Measurements from ENCODE around the gene TRAF3.
"Not testable (repeated sequence)": the region's sequence is repeated elsewhere in the genome, so short reads cannot be mapped to it uniquely, and the experiment has no call there.

TRAF3 gene

DNA sequence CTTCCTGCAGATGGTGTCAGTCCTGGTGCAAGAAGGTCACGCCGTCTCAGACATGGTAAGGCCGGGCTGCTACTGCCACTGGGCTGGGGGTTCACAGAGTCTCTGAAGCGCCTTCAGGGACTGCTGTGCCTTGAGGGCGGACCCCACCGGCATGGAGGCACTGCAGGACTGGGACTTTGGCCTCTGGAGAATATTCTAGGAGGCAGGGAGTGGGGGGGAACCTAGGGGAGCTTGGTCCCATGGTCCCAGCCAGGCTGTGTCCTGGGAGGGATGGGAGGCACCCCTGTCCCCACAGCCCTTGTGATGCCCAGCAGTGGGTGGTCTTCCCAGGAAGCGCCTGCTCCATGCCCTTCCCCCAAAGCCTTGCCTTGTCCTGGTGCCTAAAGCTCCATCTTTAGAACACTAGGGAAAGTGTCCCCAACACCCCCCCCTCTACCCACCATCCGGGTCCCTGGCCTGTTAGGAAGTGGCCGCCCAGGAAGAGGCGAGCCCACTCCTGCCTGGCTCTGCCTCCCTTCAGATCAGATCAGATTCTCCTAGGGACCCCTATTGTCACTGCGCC is 146.8 kb downstream of the TRAF3 start:
- no peak for DNase-seq (ENCODE audit: low spot score)

DNA sequence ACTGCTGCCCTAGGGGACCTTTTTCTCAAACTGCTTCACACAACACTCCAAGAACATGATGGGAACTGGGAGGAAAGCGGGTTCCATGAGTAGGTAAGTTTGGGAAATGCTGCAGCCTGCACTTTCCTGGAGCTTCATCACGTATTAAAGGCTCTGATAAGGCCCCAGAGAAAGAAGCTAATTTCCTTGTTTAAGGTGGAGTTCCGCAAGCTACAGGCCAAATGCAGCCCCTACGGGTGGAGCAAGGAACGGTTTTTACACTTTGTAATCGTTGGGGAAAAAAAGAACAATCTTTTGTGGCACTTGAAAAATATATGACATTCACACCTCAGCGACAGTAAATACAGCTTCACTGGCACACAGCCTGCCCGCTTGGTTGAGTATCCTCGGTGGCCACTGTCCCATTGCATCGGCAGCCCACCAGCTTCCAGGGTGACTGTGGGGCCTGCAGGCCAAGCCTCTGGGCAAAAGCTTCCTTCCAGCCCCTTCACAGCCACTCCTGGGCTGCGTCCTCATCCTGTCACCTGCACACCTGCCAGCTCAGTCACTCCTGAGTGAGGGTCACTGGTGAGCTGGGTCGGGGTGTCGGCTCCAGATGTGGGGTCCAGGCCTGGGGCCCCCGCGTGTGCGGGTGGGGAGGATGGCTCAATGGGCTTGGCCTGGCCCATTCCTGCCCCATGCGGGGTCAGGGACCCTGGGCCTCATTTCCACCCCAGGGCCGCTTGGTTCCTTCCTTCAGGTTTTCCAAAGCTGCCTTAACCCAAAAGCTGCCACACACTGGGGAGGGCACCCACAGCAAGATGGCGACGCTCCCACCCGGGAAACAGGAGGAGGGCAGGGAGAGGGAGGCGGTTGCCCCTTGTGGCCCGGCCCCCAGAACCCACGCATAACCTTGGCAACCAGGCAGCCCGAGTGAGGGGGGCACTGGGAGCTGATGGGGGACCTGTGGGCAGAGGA is 147.7 kb downstream of the TRAF3 start:
- DNase-seq (ENCODE audit: low spot score): no peak

DNA sequence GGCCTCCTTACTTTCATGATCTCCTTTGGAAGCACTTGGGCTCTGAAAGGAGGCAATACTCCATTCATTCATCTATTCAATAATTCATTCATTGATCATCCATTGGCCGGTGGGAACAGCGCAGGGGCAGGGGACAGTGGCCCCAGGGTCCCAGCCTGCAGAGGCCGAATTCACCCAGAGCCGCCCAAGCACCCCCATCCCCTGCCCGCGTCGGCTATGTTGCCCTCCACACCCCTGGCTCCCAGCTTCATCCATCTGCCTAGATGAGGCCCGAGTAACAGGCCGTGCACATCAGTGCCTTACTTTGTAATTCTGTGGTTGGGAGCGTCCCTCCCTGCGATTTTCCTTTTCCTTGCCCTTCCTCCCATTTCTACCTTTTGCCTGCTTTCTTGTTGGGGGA is 148.4 kb downstream of the TRAF3 start:
- DNase-seq (ENCODE audit: low spot score): no peak

DNA sequence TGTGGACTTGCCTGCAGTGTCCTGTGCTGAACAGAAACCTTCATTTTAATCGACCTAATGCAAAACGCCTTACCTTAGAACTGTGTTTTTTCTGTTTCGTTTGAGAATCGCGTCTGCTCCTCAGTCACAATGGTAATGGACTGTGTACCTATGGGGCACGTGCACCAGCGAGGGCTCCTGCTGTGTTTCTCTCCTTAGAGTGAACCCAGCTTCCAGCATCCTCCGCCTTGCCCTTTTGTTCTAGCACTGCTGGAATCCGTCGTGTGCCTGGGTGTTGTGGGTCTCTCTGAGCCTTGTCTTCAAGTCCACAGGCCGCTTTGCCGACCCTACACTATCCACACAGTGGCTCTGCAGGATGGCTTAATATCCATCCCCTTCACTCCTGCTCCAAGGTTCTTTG is 148.9 kb downstream of the TRAF3 start:
- DNase-seq (ENCODE audit: low spot score): no peak

DNA sequence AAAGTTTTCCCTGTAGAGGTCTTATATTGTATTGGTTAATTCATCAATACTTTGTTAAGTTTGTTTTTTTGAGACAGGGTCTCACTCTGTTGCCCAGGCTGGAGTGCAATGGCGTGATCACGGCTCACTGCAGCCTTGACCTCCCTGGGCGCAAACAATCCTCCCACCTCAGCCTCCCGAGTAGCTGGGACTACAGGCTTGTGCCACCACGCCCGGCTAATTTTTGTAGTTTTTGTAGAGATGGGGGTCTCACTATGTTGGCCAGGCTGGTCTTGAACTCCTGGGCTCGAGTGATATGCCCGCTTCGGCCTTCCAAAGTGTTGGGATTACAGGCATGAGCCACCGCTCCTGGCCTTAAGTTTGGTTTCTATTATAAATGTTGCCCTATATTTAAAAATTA is 149.6 kb downstream of the TRAF3 start:
- not testable (repeated sequence) for DNase-seq (ENCODE audit: low spot score)

DNA sequence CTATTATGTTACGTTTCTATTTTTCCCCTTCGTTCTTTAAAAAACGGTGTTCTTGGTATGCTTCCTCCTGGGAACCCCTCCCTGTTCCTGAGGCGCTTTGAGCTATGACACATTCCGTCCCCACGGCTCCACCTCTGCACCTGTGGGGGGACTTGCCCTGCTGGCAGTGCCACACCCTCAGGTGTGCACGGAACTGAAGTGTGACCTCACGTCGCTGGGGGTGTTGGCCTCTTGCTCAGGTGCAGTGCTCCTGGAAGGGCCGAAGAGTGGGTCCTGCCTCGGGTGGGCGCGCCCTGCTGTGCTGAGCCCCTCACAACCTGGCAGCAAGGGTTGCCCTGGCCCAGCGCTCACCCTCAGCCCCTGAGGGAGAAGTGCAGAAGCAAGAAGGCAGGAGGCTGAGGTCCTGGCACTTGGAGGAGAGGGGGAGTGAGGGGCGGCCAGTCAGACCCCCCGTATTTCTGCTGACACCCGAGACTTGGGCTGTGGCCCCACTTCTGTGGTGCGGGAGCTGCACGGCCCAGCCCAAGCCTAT is 150.2 kb downstream of the TRAF3 start:
- DNase-seq (ENCODE audit: low spot score): no peak

DNA sequence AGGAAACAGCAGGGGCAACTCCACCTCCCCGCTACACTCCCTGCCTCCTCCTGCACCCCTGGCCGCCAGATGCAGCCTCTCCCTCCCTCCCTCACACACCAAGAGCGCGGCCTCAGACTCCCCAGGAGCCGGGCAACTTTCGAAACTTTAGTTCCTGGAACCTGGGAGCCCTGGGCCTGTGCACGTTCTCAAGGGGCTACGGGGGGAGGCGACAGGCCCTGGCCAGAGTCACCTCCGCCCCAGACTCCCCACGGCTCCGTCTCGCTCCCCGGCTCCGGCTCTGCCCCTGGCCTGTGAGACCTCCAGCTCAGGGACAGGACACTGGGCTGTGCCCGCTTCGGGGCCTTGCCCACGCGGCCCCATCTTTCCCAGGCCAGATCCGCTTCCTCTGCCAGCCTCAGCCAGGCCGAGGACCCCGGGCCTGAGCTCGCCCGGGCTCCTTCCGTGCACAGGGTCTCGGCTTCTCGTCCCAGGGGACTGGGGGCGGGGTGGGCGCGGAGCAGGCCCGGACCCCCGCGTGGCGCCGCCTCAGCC is 150.7 kb downstream of the TRAF3 start:
- no peak for DNase-seq (ENCODE audit: low spot score)

DNA sequence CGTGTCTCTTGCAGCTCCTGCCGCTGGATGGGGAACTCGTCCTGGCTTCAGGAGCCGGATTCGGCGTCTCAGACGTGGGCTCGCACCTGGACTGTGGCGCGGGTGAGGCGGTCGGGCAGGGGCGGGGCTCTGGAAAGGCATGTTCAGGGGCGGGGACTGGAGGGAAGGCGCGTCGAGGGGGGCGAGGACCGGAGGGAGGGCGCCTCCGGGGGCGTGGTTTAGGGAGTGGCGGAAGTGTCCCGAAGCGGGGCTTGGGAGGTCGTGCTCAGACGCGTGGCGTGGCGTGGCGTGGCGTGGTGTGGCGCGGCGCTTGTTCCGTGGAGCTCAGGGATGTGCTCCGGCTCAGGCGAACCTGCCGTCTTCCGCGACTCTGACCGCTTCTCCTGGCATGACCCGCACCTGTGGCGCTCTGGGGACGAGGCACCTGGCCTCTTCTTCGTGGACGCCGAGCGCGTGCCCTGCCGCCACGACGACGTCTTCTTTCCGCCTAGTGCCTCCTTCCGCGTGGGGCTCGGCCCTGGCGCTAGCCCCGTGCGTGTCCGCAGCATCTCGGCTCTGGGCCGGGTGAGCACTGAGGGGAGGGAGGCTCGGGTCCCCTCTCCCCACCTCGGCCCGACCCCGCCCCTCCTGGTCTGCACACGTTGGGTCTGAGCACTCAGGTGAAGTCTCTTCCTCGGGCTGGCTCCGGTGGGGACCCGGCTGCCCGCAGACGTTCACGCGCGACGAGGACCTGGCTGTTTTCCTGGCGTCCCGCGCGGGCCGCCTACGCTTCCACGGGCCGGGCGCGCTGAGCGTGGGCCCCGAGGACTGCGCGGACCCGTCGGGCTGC is 151.4 kb downstream of the TRAF3 start:
- DNase-seq (ENCODE audit: low spot score): no peak

DNA sequence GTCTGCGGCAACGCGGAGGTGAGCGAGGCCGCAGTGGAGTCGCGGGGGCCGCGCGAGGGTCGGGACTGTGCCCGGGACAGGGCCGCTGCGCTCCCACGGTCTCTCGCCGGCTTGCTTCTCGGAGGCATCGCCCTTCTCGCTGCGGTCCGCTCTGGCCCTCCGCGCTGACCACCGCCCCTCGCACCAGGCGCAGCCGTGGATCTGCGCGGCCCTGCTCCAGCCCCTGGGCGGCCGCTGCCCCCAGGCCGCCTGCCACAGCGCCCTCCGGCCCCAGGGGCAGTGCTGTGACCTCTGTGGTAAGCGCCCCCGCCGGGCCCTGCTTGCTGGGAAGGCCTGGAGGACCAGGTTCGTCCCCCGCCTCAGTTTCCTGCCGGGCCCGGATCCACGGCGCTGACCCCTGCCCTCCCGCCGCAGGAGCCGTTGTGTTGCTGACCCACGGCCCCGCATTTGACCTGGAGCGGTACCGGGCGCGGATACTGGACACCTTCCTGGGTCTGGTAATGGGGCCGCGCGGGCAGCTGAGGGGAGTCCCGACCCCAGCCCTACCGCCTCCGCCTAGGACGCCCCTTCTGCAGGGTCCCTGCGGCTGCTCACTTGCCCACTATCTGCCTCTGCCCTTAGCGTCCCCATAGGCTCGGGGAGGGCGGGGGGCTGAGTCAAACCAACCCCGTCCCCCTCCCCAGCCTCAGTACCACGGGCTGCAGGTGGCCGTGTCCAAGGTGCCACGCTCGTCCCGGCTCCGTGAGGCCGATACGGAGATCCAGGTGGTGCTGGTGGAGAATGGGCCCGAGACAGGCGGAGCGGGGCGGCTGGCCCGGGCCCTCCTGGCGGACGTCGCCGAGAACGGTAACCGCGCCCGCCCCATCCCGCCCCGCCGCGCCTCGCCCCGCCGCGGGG is 152.2 kb downstream of the TRAF3 start:
- no peak for DNase-seq (ENCODE audit: low spot score)

DNA sequence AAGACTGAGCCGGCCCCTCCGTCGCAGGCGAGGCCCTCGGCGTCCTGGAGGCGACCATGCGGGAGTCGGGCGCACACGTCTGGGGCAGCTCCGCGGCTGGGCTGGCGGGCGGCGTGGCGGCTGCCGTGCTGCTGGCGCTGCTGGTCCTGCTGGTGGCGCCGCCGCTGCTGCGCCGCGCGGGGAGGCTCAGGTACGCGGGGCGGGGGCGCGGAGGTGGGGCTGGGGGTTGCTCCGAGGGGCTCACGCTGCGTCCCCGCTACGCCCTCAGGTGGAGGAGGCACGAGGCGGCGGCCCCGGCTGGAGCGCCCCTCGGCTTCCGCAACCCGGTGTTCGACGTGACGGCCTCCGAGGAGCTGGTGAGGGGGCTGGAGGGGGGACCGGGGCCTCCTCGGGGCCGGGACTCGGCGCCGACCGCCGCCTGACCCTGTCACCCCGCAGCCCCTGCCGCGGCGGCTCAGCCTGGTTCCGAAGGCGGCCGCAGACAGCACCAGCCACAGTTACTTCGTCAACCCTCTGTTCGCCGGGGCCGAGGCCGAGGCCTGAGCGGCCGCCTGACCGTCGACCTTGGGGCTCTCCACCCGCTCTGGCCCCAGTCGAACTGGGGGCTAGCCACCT is 153.0 kb downstream of the TRAF3 start:
- DNase-seq (ENCODE audit: low spot score): no peak

DNA sequence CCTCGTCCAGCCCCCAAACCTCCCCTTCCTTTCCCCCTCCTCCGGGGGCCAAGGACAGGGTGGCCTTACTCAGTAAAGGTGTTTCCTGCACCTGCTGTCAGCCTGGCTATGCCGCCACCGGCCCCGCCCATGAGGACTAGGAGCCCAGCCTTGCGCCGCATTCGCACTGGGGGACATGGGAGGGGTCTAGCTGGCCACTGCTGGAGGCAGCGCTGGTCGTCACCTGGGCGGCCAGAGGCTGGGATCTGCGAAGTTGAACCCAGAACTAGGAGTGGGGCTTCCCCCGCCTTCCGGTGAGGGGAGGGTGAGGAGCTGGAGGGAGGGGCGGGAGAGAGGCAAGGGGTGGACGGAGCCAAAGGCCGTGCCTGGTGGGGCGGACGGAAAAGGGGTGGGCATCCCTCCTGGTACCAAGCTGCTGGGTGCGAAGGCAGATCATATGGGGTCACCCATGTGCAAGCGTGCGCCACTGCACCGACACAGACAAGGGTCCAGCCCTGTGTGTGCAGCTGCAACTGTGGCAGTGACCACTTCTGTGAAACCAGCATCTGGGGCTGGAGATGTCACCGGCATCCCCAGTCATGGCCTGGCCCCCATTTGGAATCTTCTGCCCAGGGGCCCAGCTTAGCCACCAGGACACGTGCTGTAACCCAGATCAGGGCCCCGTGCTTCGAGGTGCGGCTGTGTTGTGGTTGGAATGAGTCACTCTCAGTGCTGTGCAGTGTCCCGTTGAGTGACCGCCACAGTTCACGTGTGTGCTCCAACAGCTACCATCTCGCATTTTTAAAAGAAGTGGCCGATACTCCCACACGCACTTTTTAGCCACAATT is 153.7 kb downstream of the TRAF3 start:
- no peak for DNase-seq (ENCODE audit: low spot score)

DNA sequence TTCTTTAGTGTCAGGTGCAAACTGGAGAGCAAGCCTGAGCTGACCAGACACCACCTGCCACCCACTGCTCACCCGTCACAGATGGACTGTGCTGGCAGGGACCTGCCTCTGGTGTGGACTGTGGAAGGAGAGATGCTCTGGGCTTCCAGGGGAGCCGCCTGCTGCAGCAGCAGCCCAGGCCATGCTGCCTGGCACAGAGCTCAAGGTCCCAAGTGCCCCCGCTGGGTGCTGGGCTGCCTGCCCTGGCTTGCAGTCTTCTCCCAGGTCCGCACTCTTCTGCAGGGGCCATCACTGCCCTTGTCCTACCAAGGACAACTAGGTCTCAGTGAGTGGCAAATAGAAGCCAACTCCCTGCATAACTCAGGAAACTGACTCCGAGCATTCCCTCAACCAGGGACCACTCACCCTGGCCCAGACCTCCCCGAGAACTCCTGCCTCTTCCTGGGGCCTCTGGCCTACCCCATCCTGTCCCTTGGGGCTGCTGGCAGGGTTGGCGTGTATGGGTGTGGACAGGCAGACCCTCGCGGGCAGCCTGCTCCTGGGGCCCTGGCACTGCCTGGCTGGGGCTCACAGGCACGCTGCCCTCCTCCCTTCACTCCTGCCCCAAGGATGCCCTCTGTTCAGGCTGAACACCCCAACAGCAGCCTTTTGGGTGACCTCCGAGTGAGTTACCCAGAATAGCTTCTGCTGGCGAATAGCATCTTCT is 154.5 kb downstream of the TRAF3 start:
- peak; percentile 31 for DNase-seq (ENCODE audit: low spot score)

DNA sequence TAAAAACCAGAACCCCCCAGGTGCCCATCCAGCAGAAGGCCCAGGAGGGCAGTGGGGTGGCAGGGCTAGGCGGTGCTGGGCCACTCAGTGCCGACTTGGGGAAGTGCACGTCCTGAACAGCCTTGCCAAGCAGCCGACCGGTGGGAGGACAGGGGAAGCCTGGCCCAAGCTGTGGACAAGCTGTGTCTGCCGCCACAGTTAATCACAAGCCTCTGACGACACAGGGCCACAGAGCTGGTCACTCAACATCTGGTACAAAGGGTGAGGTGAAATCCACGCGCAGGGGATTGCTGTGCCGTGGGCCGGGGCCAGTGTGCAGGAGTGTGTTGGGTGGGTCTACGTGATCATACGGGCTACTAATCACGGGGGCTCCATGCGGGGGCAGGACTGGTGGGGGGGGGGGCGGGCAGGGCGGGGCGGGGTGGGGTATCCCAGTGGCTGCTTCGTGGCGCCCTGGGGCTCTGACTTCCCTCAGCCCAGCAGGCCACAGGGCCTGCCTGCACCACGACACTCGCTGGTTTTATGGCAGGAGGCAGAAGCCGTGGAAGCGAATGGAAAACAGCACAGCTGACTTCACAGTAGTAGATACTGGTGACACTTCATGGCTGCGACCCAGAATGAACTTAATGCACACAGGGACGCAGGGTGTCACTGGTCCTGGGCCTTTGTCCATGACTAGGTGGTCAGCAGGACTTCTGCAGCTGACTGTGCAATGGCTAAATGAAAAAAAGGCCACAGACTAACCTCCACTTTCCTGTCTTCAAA is 155.4 kb downstream of the TRAF3 start:
- no peak for DNase-seq (ENCODE audit: low spot score)

DNA sequence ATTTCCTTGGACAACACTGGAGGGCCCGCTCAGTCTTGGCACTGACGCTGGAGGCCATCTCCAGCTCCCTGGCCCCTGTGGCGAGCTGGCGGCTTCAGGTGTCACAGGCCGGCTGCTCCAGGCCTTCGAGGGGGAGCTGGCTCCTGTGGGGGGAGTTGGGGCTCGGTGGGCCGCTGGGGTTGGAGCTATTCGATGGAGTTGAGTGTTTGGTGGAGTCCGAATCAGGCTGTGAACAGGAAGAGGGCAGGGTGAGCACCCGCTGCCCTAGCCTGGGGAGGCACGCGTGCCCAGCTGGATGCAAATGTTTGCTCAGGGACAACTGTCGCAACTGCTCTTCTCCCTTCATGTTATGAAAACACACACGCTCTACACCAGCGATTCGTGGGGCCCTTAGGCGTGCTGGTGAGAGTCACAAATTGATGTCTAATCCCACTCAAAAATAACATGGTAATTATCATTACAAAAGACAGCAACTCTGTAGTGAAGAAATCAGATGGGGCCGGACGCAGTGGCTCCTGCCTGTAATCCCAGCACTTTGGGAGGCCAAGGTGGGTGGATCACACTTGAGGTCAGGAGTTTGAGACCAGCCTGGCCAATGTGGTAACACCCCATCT is 156.5 kb downstream of the TRAF3 start:
- DNase-seq (ENCODE audit: low spot score): no peak

DNA sequence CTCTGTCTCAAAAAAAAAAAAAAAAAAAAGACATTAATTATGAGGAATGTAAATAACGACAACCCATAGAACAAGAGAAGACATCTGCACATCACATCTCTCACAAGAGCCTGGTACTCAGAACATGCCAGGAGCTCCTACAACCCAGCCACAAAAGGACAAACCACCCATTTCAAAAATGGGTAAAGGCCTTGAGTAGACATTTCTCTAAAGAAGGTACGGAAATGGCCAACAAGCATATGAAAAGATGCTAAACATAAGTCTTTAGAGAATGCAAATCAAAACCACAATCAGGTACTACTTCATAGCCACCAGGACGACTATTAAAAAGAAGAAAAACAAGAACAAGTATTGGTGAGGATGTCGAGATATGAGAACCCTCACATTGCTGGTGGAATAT is 158.5 kb downstream of the TRAF3 start:
- DNase-seq (ENCODE audit: low spot score): no peak

DNA sequence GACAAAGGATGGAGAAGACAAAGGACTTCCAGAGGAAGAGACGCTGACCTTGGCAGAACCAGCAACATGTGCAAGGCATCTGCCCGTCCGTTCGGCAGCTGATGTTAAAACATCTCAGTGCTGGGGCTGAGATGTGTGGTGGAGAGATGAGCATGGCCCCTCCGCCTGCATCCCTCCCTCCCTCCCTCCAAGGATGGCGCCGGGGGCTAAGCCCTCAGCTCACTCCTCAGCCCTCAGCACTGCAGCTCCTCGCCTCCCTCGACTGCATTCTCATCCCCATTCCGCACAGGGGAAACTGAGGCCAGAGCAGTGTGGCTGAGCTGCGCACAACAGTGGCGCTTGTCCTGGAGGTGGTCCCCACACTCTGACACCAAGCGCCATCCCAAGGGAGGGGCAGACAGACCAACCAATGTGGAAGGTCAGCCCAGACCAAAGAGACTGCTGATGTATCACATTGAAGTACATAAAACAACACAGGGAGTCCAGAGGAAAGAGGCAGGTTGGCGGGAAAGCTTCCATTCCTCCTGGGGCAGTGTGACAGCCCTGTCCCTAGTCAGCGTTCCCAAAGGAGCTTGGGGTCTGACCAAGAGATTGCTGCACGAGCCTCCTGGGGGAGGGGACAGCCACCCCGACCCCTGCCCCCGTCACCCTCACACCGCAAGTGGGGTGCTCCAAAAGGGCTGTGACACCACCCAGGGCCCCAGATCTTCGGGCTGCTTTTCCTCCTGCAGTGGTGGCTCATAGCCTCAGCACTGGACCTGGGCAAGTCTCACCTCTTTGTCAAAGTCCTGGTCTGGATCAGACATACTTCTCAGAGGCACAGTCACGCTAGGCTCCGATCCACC is 160.3 kb downstream of the TRAF3 start:
- no peak for DNase-seq (ENCODE audit: low spot score)

DNA sequence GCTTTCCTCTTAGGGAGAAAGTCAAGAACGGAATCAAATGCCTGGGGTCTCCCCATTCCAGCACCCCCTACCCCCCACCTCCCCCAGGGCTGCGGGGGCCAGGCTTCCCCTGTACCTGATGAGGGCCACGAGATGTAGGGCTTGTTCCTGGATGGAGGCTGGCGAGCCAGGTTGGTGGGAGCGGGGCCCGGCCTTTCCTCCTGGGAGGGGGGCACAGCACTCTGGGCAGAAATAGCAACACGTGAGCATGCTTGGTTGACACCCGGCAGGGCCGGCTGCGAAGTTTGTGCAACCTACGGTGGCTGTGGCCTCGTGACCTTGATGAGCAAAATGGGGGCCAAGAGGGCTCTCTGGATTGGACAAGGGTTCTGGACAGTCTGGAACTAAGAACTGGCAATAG is 160.9 kb downstream of the TRAF3 start:
- no peak for DNase-seq (ENCODE audit: low spot score)
